H1 (cell line): ENCODE data around the gene ARHGAP26. TPM values are rescaled to one million over a fixed set of nuclear protein-coding genes. Genes with fewer than 3 reads are reported as not detected.
A peak's percentile ranks its signal among the peaks of the same experiment; 100 is the strongest.

Experiments
- CTCF ChIA-PET: fragments of 300-600 bp; sonication (Branson Sonifier 250); formaldehyde crosslinking; loops from one replicate; lab custom pipeline; 2021; ENCODE audit not compliant: partially characterized antibody; lab: Charles Lee
- POLR2A ChIA-PET: fragments of 300-600 bp; sonication (Branson Sonifier 250); formaldehyde crosslinking; loops from one replicate; lab custom pipeline; 2021; ENCODE audit warnings: inconsistent platforms; ENCODE audit not compliant: partially characterized antibody; lab: Charles Lee
- DNase-seq, 2 experiments: peaks; one replicate each; pipeline versions ENCODE4 v3.0.0 to v3.0.0-alpha.2; 2010 to 2022; ENCODE audit warnings: low spot score in 2 of 2, low read depth in 1 of 2, mixed read lengths in 1 of 2
- FAIRE-seq: peaks from 2 replicates; lab custom pipeline; 2011; peaks lifted over from hg19 to GRCh38; lab: Jason Lieb, UNC
- H2AFZ ChIP-seq: 2 replicates; pipeline ENCODE4 v1.8.1; 2012; ENCODE audit warnings: low read length, inconsistent platforms
- H2AK5ac ChIP-seq: 2 replicates; pipeline ENCODE4 v1.6.1; 2013; ENCODE audit warnings: low read depth, low read length
- H2BK120ac ChIP-seq: replicated peaks from 2 replicates; pipeline ENCODE3; 2013; ENCODE audit warnings: low read depth, low read length, inconsistent platforms
- H2BK12ac ChIP-seq: 2 replicates; pipeline ENCODE4 v1.6.1; 2013; ENCODE audit warnings: low read depth, low read length
- H2BK15ac ChIP-seq: 2 replicates; pipeline ENCODE4 v1.6.1; 2013; ENCODE audit warnings: low read length
- H2BK20ac ChIP-seq: 2 replicates; pipeline ENCODE4 v1.6.1; 2013; ENCODE audit warnings: low read length
- H2BK5ac ChIP-seq: 2 replicates; pipeline ENCODE4 v1.6.1; 2013; ENCODE audit warnings: low read depth, low read length
- H3K14ac ChIP-seq: 2 replicates; pipeline ENCODE4 v1.6.1; 2013; ENCODE audit warnings: inconsistent platforms; ENCODE audit not compliant: insufficient read length
- H3K18ac ChIP-seq: 2 replicates; pipeline ENCODE4 v1.6.1; 2013; ENCODE audit warnings: low read length; ENCODE audit errors: extremely low read depth
- H3K23ac ChIP-seq: 2 replicates; pipeline ENCODE4 v1.6.1; 2013; ENCODE audit warnings: inconsistent platforms; ENCODE audit not compliant: insufficient read length
- H3K23me2 ChIP-seq: 2 replicates; pipeline ENCODE4 v1.6.1; 2013; ENCODE audit warnings: low read depth, low read length
- H3K27ac ChIP-seq: 2 replicates; pipeline ENCODE4 v1.6.1; 2011; ENCODE audit warnings: low read depth, low read length, inconsistent platforms
- H3K27me3 ChIP-seq, 4 experiments: replicated peaks in 1 of 4; 1 replicate in 1 of 4; 2 replicates in 3 of 4; pipeline versions ENCODE4 v1.6.1 to v1.8.1; 2011 to 2013; ENCODE audit warnings: low read length in 3 of 4, mild to moderate bottlenecking in 3 of 4, inconsistent platforms in 2 of 4, mixed read lengths in 2 of 4, moderate library complexity in 1 of 4; ENCODE audit not compliant: control insufficient read depth in 3 of 4, insufficient read depth in 3 of 4; ENCODE audit errors: extremely low read depth in 1 of 4
- H3K36me3 ChIP-seq, 4 experiments: 2 replicates each; pipeline versions ENCODE4 v1.6.1 to v1.8.1; 2011 to 2013; ENCODE audit warnings: mild to moderate bottlenecking in 4 of 4, low read length in 3 of 4, moderate library complexity in 2 of 4, control low read depth in 1 of 4, inconsistent platforms in 1 of 4; ENCODE audit not compliant: insufficient read depth in 4 of 4, control insufficient read depth in 2 of 4
- H3K4ac ChIP-seq: replicated peaks from 2 replicates; pipeline ENCODE3; 2013; ENCODE audit warnings: low read length, low read depth, mixed read lengths, inconsistent platforms; ENCODE audit not compliant: insufficient read length
- H3K4me1 ChIP-seq, 4 experiments: replicated peaks in 1 of 4; 1 replicate in 1 of 4; 2 replicates in 3 of 4; pipeline versions ENCODE4 v1.6.1 to v1.8.1; 2011 to 2013; ENCODE audit warnings: low read length in 3 of 4, inconsistent platforms in 2 of 4, mixed read lengths in 1 of 4; ENCODE audit not compliant: insufficient read depth in 4 of 4, control insufficient read depth in 3 of 4
- H3K4me2 ChIP-seq, 2 experiments: 2 replicates each; pipeline versions ENCODE4 v1.6.1 to v1.8.1; 2011 to 2013; ENCODE audit warnings: low read depth in 2 of 2, low read length in 2 of 2, control low read depth in 1 of 2, inconsistent platforms in 1 of 2, mild to moderate bottlenecking in 1 of 2; ENCODE audit not compliant: insufficient read depth in 1 of 2
- H3K4me3 ChIP-seq, 4 experiments: fragments of 200-600, 300-600 bp in 1 of 4; sonication (generic), shearing (Covaris generic), sonication (Bioruptor Twin) in 1 of 4; 2 replicates each; pipeline versions ENCODE4 v1.5.1 to v1.8.1; 2011 to 2016; ENCODE audit warnings: low read length in 4 of 4, low read depth in 3 of 4, control low read depth in 2 of 4, inconsistent platforms in 2 of 4, mild to moderate bottlenecking in 2 of 4, mixed read lengths in 1 of 4, moderate library complexity in 1 of 4; ENCODE audit not compliant: insufficient read depth in 2 of 4; ENCODE audit errors: extremely low read depth in 1 of 4
- H3K56ac ChIP-seq: replicated peaks from 2 replicates; pipeline ENCODE3; 2013; ENCODE audit warnings: low read depth, mild to moderate bottlenecking, mixed read lengths, low read length, inconsistent platforms; ENCODE audit not compliant: insufficient read length
- H3K79me1 ChIP-seq: 2 replicates; pipeline ENCODE4 v1.6.1; 2013; ENCODE audit warnings: low read depth, low read length, control low read depth
- H3K79me2 ChIP-seq, 2 experiments: 2 replicates each; pipeline versions ENCODE4 v1.6.1 to v1.8.1; 2012 to 2013; ENCODE audit warnings: low read length in 2 of 2, mild to moderate bottlenecking in 2 of 2, inconsistent platforms in 1 of 2; ENCODE audit not compliant: insufficient read depth in 2 of 2, control insufficient read depth in 1 of 2
- H3K9ac ChIP-seq, 4 experiments: replicated peaks in 1 of 4; 1 replicate in 1 of 4; 2 replicates in 3 of 4; pipeline versions ENCODE4 v1.6.1 to v1.8.1; 2011 to 2013; ENCODE audit warnings: low read depth in 3 of 4, low read length in 3 of 4, control low read depth in 2 of 4, mild to moderate bottlenecking in 2 of 4, moderate library complexity in 2 of 4, inconsistent platforms in 1 of 4; ENCODE audit errors: extremely low read depth in 1 of 4
- H3K9me3 ChIP-seq, 2 experiments: 2 replicates each; pipeline versions ENCODE4 v1.6.1 to v1.8.1; 2012 to 2013; ENCODE audit warnings: mild to moderate bottlenecking in 2 of 2, moderate library complexity in 2 of 2, control low read depth in 1 of 2, inconsistent platforms in 1 of 2, low read depth in 1 of 2, low read length in 1 of 2, mixed read lengths in 1 of 2; ENCODE audit not compliant: insufficient read depth in 2 of 2
- H4K20me1 ChIP-seq, 2 experiments: replicated peaks in 1 of 2; 2 replicates each; pipeline versions ENCODE3 to v1.8.1; 2011 to 2013; ENCODE audit warnings: inconsistent platforms in 2 of 2, low read length in 2 of 2, mild to moderate bottlenecking in 1 of 2; ENCODE audit not compliant: insufficient read depth in 2 of 2, control insufficient read depth in 1 of 2
- H4K5ac ChIP-seq: 2 replicates; pipeline ENCODE4 v1.6.1; 2013; ENCODE audit warnings: low read length, low read depth, mixed read lengths, inconsistent platforms; ENCODE audit not compliant: insufficient read length
- H4K8ac ChIP-seq: 2 replicates; pipeline ENCODE4 v1.8.0; 2013; ENCODE audit warnings: mild to moderate bottlenecking, moderate library complexity, low read length, inconsistent platforms; ENCODE audit not compliant: insufficient read depth; ENCODE audit errors: extremely low read depth
- H4K91ac ChIP-seq: replicated peaks from 2 replicates; pipeline ENCODE3; 2013; ENCODE audit warnings: low read length, mixed read lengths, inconsistent platforms; ENCODE audit not compliant: insufficient read length
- KDM5A ChIP-seq: fragments of 200-600 bp; IDR thresholded peaks from 2 replicates; pipeline ENCODE4 v1.7.1; 2012; ENCODE audit warnings: mild to moderate bottlenecking, low read length, inconsistent platforms, mixed read lengths
- NRF1 ChIP-seq: IDR thresholded peaks from 2 replicates; pipeline ENCODE4 v1.6.1; 2011; ENCODE audit warnings: mild to moderate bottlenecking, low read depth, low read length, improper control_type of control experiment
- PHF8 ChIP-seq: fragments of 200-600 bp; sonication (generic); conservative IDR thresholded peaks from 2 replicates; pipeline ENCODE4 v1.7.1; 2012; ENCODE audit warnings: low read depth, mild to moderate bottlenecking, inconsistent platforms, low read length, moderate library complexity
- SP1 ChIP-seq: IDR thresholded peaks from 2 replicates; pipeline ENCODE4 v1.6.1; 2011; ENCODE audit warnings: low read depth, low read length
- TAF1 ChIP-seq: IDR thresholded peaks from 2 replicates; pipeline ENCODE4 v1.6.1; 2011; ENCODE audit warnings: mild to moderate bottlenecking, low read depth, low read length
- WGBS, 2 experiments: shearing (Covaris generic) in 1 of 2; methylation state at CpG; one replicate each; pipeline versions ENCODE4 v1.1.6 to v1.1.7; 2013 to 2015; ENCODE audit warnings: low lambda C conversion rate in 2 of 2, mixed read lengths in 2 of 2, inconsistent platforms in 1 of 2, low coverage in 1 of 2, missing lambda C conversion rate in 1 of 2; ENCODE audit not compliant: insufficient replicate concordance in 2 of 2, insufficient coverage in 1 of 2, insufficient read length in 1 of 2; ENCODE audit errors: extremely low coverage in 1 of 2, missing lambda C conversion rate in 1 of 2; 5-methylcytosine and 5-hydroxymethylcytosine counted together
- polyA plus RNA-seq, 7 experiments: library from polyadenylated mRNA; depleted of rRNA in 3 of 7; stranded (reverse) in 5 of 7; unstranded in 2 of 7; fragments of >200 nt in 5 of 7; fragments of 200-250 nt in 2 of 7; gene quantifications; 1 replicate in 5 of 7; 2 replicates in 1 of 7; 4 replicates in 1 of 7; pipeline versions ENCODE4 v1.2.1 to v1.2.3, GENCODE V29; 2011 to 2013; ENCODE audit warnings: missing spikeins in 2 of 7, mixed read lengths in 2 of 7
- total RNA-seq: library from RNA; stranded (reverse); fragmentation: NEBNext Ultra II Directional; extraction: Animal tissue kit (Norgen Biotek cat#: 25700); gene quantifications from 2 replicates; pipeline ENCODE4 v1.2.1, GENCODE V29; 2021

The ARHGAP26 gene
- total and polyA plus RNA-seq, 2 of the 8 experiments (the other 6 are each of a cell fraction or from before 2014, with no cell fraction given), result 7.1 to 24.8 TPM

GRCh38 chr5:142779163-142779840, 9.1 kb downstream of the ARHGAP26 start:
- Histone ChIP-seq H3K9me3 (no peaks in the 10 kb centered on the region), H2BK20ac (no peak overlapping the region), H4K5ac (no peak overlapping the region), H4K91ac (no peak overlapping the region), H3K18ac (no peak overlapping the region), H3K79me2 (peaks cover 3 to 77% of the 10 kb centered on the region in 2 experiments; a peak in 3 of 4 replicates), H3K27me3 (no peaks in the 10 kb centered on the region), H3K23ac (no peak overlapping the region), H3K36me3 (no peaks in the 10 kb centered on the region), H3K56ac (no peak overlapping the region), H4K20me1 (peaks cover 2 to 12% of the 10 kb centered on the region in 2 experiments), H3K4me2 (0 out of 4 replicates have a peak overlapping the region, but pooled peaks of 1 of the 2 experiments have one; percentile 39), H4K8ac (no peak overlapping the region), H3K79me1 (peaks cover 9% of the 10 kb centered on the region), H3K23me2 (no peaks in the 10 kb centered on the region)
- DNase-seq (no peak), FAIRE-seq (no peak)
- TF ChIP-seq NRF1 (no peak), KDM5A (no peak), SP1 (no peak), TAF1 (no peak), PHF8 (no peak)
- TF ChIP-seq, all 59 proteins: peak for 0
- WGBS, 2 experiments, result 87% methylated on average over 4 of the region's 4 CpGs; no CpG with 5 or more reads in 1 of the 2 experiments
- Histone ChIP-seq H3K4me3 (no peak overlapping the region), H2BK12ac (no peak overlapping the region), H2AFZ (no peak overlapping the region), H2AK5ac (no peak overlapping the region), H3K4me1 (peaks cover 14 to 25% (median 19%) of the 10 kb centered on the region in 4 experiments), H3K27ac (no peak overlapping the region), H3K14ac (no peak overlapping the region), H3K9ac (no peak overlapping the region), H3K4ac (no peak overlapping the region), H2BK5ac (no peak overlapping the region), H2BK120ac (no peak overlapping the region), H2BK15ac (no peak overlapping the region)
- ChIA-PET CTCF (interaction anchor here (0.9 to 7.0 kb wide), 15 partner anchors 11 to 136 kb away, joined by 3 to 79 read pairs (median 5); partner anchors contain the start of gene ARHGAP26), POLR2A (interaction anchor here (0.6 kb wide), 1 partner anchor 9 kb away, joined by 4 read pairs; the partner anchor contains the start of gene ARHGAP26)
